IMR-90 (cell line): ENCODE data around the gene CEP152. TPM values are rescaled to one million over a fixed set of nuclear protein-coding genes. Genes with fewer than 3 reads are reported as not detected.

Source experiments
- ATAC-seq: fragments of 200-7000 bp; cut with Tn5 transposase; 2 replicates; pipeline ENCODE4 v1.9.1; 2020; ENCODE audit warnings: low read depth, mild to moderate bottlenecking, moderate library complexity
- BruUV-seq: library from RNA; stranded (reverse); fragments of 400-500 nt; replicated peaks from 2 replicates; lab custom pipeline; 2021; lab: Mats Ljungman, UMichigan
- CTCF ChIA-PET: fragments of 300-600 bp; formaldehyde crosslinking; extraction: SDS; loops from one replicate; lab custom pipeline; 2021; ENCODE audit warnings: antibody characterized with exemption; lab: Yijun Ruan, JAX
- POLR2A ChIA-PET: fragments of 300-600 bp; sonication (Branson Sonifier 250); formaldehyde crosslinking; loops from one replicate; lab custom pipeline; 2022; ENCODE audit warnings: antibody characterized with exemption; ENCODE audit not compliant: unreplicated experiment; lab: Charles Lee
- DNase-seq: peaks from one replicate; pipeline ENCODE4 v3.0.0; 2013
- H2AFZ ChIP-seq: replicated peaks from 2 replicates; pipeline ENCODE3; 2013; ENCODE audit warnings: low read length, mild to moderate bottlenecking; ENCODE audit not compliant: poor library complexity
- H2AK5ac ChIP-seq: 2 replicates; pipeline ENCODE4 v1.6.1; 2013; ENCODE audit warnings: low read depth, low read length, inconsistent platforms
- H2AK9ac ChIP-seq: replicated peaks from 2 replicates; pipeline ENCODE3; 2013; ENCODE audit warnings: mild to moderate bottlenecking, low read depth, low read length, moderate library complexity; ENCODE audit not compliant: poor library complexity
- H2BK120ac ChIP-seq: 2 replicates; pipeline ENCODE4 v1.6.1; 2013; ENCODE audit warnings: low read depth, low read length, inconsistent platforms
- H2BK15ac ChIP-seq: 3 replicates; pipeline ENCODE4 v1.6.1; 2013; ENCODE audit warnings: low read depth, low read length, inconsistent platforms
- H2BK20ac ChIP-seq: 2 replicates; pipeline ENCODE4 v1.6.1; 2013; ENCODE audit warnings: low read depth, mild to moderate bottlenecking, inconsistent platforms, low read length, moderate library complexity
- H2BK5ac ChIP-seq: 2 replicates; pipeline ENCODE4 v1.6.1; 2013; ENCODE audit warnings: mild to moderate bottlenecking, low read depth, low read length, inconsistent platforms; ENCODE audit not compliant: poor library complexity, severe bottlenecking
- H3K14ac ChIP-seq: replicated peaks from 2 replicates; pipeline ENCODE4 v1.6.1; 2013; ENCODE audit warnings: low read depth, low read length, inconsistent platforms
- H3K18ac ChIP-seq: 2 replicates; pipeline ENCODE4 v1.6.1; 2013; ENCODE audit warnings: low read depth, low read length, control low read depth
- H3K23ac ChIP-seq: 2 replicates; pipeline ENCODE4 v1.6.1; 2013; ENCODE audit warnings: low read depth, low read length, inconsistent platforms
- H3K27ac ChIP-seq: 2 replicates; pipeline ENCODE4 v1.5.1; 2013; ENCODE audit warnings: mild to moderate bottlenecking, control low read depth, low read length; ENCODE audit not compliant: insufficient read depth
- H3K27me3 ChIP-seq: 2 replicates; pipeline ENCODE4 v1.6.1; 2013; ENCODE audit warnings: low read length; ENCODE audit not compliant: control insufficient read depth, insufficient read depth
- H3K36me3 ChIP-seq: 2 replicates; pipeline ENCODE4 v1.6.1; 2013; ENCODE audit warnings: low read length, mixed read lengths; ENCODE audit not compliant: control insufficient read depth, insufficient read depth
- H3K4ac ChIP-seq: 2 replicates; pipeline ENCODE4 v1.6.1; 2013; ENCODE audit warnings: low read depth, low read length, inconsistent platforms
- H3K4me1 ChIP-seq: 2 replicates; pipeline ENCODE4 v1.6.1; 2013; ENCODE audit warnings: low read length, mixed read lengths; ENCODE audit not compliant: control insufficient read depth, insufficient read depth
- H3K4me2 ChIP-seq: 2 replicates; pipeline ENCODE4 v1.6.1; 2013; ENCODE audit warnings: low read depth, mild to moderate bottlenecking, control low read depth, low read length, moderate library complexity
- H3K4me3 ChIP-seq: 2 replicates; pipeline ENCODE4 v1.5.1; 2013; ENCODE audit warnings: low read depth, mild to moderate bottlenecking, control low read depth, low read length, moderate library complexity; ENCODE audit not compliant: insufficient read depth
- H3K56ac ChIP-seq: 2 replicates; pipeline ENCODE4 v1.6.1; 2013; ENCODE audit warnings: low read length, inconsistent platforms; ENCODE audit not compliant: insufficient read depth; ENCODE audit errors: extremely low read depth
- H3K79me1 ChIP-seq, 2 experiments: 2 replicates each; pipeline ENCODE4 v1.6.1; 2013; ENCODE audit warnings: low read length in 2 of 2, inconsistent platforms in 1 of 2, low read depth in 1 of 2
- H3K9ac ChIP-seq: 2 replicates; pipeline ENCODE4 v1.6.1; 2013; ENCODE audit warnings: low read depth, low read length, control low read depth
- H3K9me1 ChIP-seq: 2 replicates; pipeline ENCODE4 v1.6.1; 2013; ENCODE audit warnings: low read length, inconsistent platforms; ENCODE audit not compliant: insufficient read depth
- H3K9me3 ChIP-seq: 2 replicates; pipeline ENCODE4 v1.6.1; 2013; ENCODE audit warnings: low read length; ENCODE audit not compliant: control insufficient read depth, insufficient read depth
- H4K20me1 ChIP-seq: 2 replicates; pipeline ENCODE4 v1.6.1; 2013; ENCODE audit warnings: low read length, inconsistent platforms; ENCODE audit not compliant: insufficient read depth
- H4K5ac ChIP-seq: 2 replicates; pipeline ENCODE4 v1.6.1; 2013; ENCODE audit warnings: mild to moderate bottlenecking, low read depth, low read length, control low read depth
- H4K8ac ChIP-seq, 2 experiments: 2 replicates each; pipeline ENCODE4 v1.6.1; 2013; ENCODE audit warnings: low read depth in 2 of 2, low read length in 2 of 2, control low read depth in 1 of 2, inconsistent platforms in 1 of 2
- H4K91ac ChIP-seq: 2 replicates; pipeline ENCODE4 v1.6.1; 2013; ENCODE audit warnings: low read depth, low read length, inconsistent platforms; ENCODE audit not compliant: insufficient read depth
- BHLHE40 ChIP-seq: fragments of 150-350 bp; IDR thresholded peaks from 2 replicates; pipeline ENCODE4 v1.6.1; 2016; ENCODE audit warnings: mild to moderate bottlenecking, low read depth, low read length
- CHD1 ChIP-seq: IDR thresholded peaks from 2 replicates; pipeline ENCODE4 v1.6.1; 2012; ENCODE audit warnings: low read depth, low read length, improper control_type of control experiment
- CTCF ChIP-seq: conservative IDR thresholded peaks from 2 replicates; pipeline ENCODE4 v1.5.1; 2012; ENCODE audit warnings: mild to moderate bottlenecking, low read depth, low read length, improper control_type of control experiment
- FOS ChIP-seq: fragments of 150-350 bp; IDR thresholded peaks from 2 replicates; pipeline ENCODE4 v1.6.1; 2016; ENCODE audit warnings: low read depth, low read length
- MAFK ChIP-seq: IDR thresholded peaks from 2 replicates; pipeline ENCODE4 v1.6.1; 2012; ENCODE audit warnings: low read depth, low read length, improper control_type of control experiment
- MXI1 ChIP-seq: IDR thresholded peaks from 2 replicates; pipeline ENCODE4 v1.6.1; 2012; ENCODE audit warnings: low read depth, mild to moderate bottlenecking, low read length, moderate library complexity, borderline replicate concordance
- NFE2L2 ChIP-seq: fragments of 150-350 bp; IDR thresholded peaks from 2 replicates; pipeline ENCODE4 v1.6.1; 2016; ENCODE audit warnings: low read depth, mild to moderate bottlenecking, low read length
- RAD21 ChIP-seq: IDR thresholded peaks from 2 replicates; pipeline ENCODE4 v1.6.1; 2012; ENCODE audit warnings: low read length, improper control_type of control experiment
- SMC3 ChIP-seq: fragments of 150-350 bp; IDR thresholded peaks from 2 replicates; pipeline ENCODE4 v1.6.1; 2016; ENCODE audit warnings: low read depth, mild to moderate bottlenecking, antibody characterized with exemption, low read length, moderate library complexity
- WGBS, 2 experiments: methylation state at CpG; one replicate each; pipeline versions ENCODE4 v1.1.5 to v1.1.7; 2013; ENCODE audit warnings: missing lambda C conversion rate in 2 of 2; ENCODE audit not compliant: insufficient read length in 1 of 2; ENCODE audit errors: extremely low coverage in 2 of 2; 5-methylcytosine and 5-hydroxymethylcytosine counted together
- dilution Hi-C: fragments of 300-500 bp; cut with HindIII; formaldehyde crosslinking; loops from one replicate; pipeline ENCODE4 v1.14.3; 2018; ENCODE audit warnings: low sequenced_read_pairs; ENCODE audit not compliant: unreplicated experiment
- in situ Hi-C: fragments of 300-500 bp; cut with MboI; formaldehyde crosslinking; loops from 3 replicates; pipeline ENCODE4 v1.14.3; 2019; ENCODE audit warnings: low sequenced_read_pairs, inconsistent platforms, mixed read lengths
- intact Hi-C: fragments of 100-400 bp; cut with micrococcal nuclease; formaldehyde crosslinking; loops from 2 replicates; pipeline ENCODE4 v1.10.0; 2022
- polyA plus RNA-seq, 3 experiments: library from polyadenylated mRNA; depleted of rRNA; stranded (reverse); fragments of >200 nt; gene quantifications; 2 replicates each; pipeline ENCODE4 v1.2.3, GENCODE V29; 2012; ENCODE audit warnings: low replicate concordance in 1 of 3
- total RNA-seq: library from RNA; depleted of rRNA; stranded (reverse); fragments of >200 nt; gene quantifications from 2 replicates; pipeline ENCODE4 v1.2.3, GENCODE V29; 2012

CEP152 gene
- total and polyA plus RNA-seq, 2 of the 4 experiments (the other 2 are of a cell fraction), result 2.1 to 7.3 TPM

DNA sequence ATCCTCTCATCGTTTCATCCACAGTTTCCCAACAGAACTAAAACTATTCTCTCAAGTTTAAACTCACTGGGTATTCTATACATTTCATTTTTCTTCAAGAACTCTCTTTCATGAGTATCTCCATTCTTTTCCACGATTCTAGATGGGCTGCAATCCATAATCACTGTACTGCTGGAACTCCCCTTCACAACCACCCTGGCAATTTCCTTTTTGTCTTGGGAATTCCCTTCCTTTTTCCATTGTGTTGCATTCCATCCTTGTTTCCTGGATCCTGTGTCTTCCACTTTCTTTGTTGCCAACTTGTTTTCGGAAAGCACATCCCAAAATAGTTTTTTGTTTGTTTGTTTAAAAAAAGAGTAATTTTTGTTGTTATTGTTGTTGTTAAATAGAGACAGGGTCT lies 98.3 kb downstream of the CEP152 start:
- ChIA-PET CTCF (interaction anchor here (0.7 kb wide), 1 partner anchor 72 kb away, joined by 4 read pairs; no protein-coding TSS in a partner anchor), POLR2A (no interaction called here)
- no peaks in the 10 kb centered on the region for H4K20me1 ChIP-seq
- no TSS peak for BruUV-seq
- no peak overlapping the region for H3K4me2 ChIP-seq
- no peak overlapping the region for H4K91ac ChIP-seq
- H3K4me1 ChIP-seq, result no peaks in the 10 kb centered on the region
- no peak overlapping the region for H3K27ac ChIP-seq
- H3K27me3 ChIP-seq, result no peaks in the 10 kb centered on the region
- no peak overlapping the region for H2AK9ac ChIP-seq
- no peak overlapping the region for H2BK5ac ChIP-seq
- dilution Hi-C loops, result no loop called here
- H3K4me3 ChIP-seq, result no peak overlapping the region
- H3K79me1 ChIP-seq, result no peaks in the 10 kb centered on the region
- no peak for ATAC-seq
- in situ Hi-C loops, result loop anchor here (25.0 kb wide), 1 partner anchor 1425 kb away; no protein-coding TSS in a partner anchor
- H3K14ac ChIP-seq, result no peak overlapping the region
- no peak overlapping the region for H3K23ac ChIP-seq
- no peak overlapping the region for H2BK120ac ChIP-seq
- no peak overlapping the region for H2BK20ac ChIP-seq
- H3K18ac ChIP-seq, result no peak overlapping the region
- H3K4ac ChIP-seq, result no peak overlapping the region
- H3K9me1 ChIP-seq, result no peaks in the 10 kb centered on the region
- no peak overlapping the region for H4K8ac ChIP-seq
- no peak overlapping the region for H4K5ac ChIP-seq
- no peak for DNase-seq
- no peak for TF ChIP-seq MXI1
- no peak for TF ChIP-seq MAFK
- TF ChIP-seq NFE2L2, result no peak
- no peak for TF ChIP-seq FOS
- TF ChIP-seq RAD21, result no peak
- no peak for TF ChIP-seq SMC3
- TF ChIP-seq CTCF, result no peak
- TF ChIP-seq BHLHE40, result no peak
- no peak for TF ChIP-seq CHD1
- no peak overlapping the region for H2AFZ ChIP-seq
- H3K9me3 ChIP-seq, result no peaks in the 10 kb centered on the region; the same call in 1 of the 2 replicates
- WGBS, 2 experiments, result 94 to 100% methylated on average over 1 to 2 of the region's 3 CpGs
- no peak overlapping the region for H2AK5ac ChIP-seq
- no peak overlapping the region for H3K9ac ChIP-seq
- H2BK15ac ChIP-seq, result no peak overlapping the region
- H3K56ac ChIP-seq, result no peak overlapping the region
- intact Hi-C loops, result loop anchor here (10.0 kb wide), 1 partner anchor 252 kb away; the partner anchor contains the start of gene SHC4
- no peaks in the 10 kb centered on the region for H3K36me3 ChIP-seq
